ENCODE results near the gene COL20A1. TPM values are rescaled to one million over a fixed set of nuclear protein-coding genes. Genes with fewer than 3 reads are reported as not detected.

The COL20A1 gene
- total and polyA plus RNA-seq, 2 of the 13 experiments (the other 11 are each of a cell fraction or from before 2014, with no cell fraction given), result not detected

DNA sequence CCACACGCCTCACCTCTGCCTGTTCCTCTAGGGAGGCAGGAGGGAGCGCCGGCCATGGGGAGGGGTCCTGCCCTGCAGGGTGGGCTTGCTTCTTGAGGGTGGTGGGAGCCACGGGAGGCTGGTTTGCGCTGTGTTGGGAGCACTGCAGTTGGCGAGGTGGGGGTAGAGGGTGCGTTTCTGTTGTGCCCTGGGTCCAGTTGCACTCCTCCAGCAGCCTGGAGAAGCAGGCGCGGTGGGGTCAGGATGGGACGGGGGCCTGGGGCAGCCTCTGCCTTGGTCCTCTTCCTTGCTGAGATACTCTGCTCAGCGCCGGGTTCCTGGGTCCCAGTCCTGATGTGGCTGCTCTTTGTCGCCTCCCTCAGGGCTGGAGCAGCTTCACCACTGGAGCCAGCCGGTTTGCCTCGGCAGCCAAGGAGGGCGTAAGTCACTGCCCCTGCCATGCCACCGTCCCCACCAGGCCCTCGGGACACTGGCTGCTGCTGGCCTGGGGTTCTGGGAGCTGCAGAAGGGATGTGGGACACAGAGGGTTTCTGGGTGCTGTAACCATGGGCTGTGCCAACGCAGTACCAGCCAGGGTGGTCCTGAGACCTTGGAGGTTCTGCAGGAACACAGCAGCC, 11.9 kb upstream of the COL20A1 start (continued):
- TF ChIP-seq, protein P1, sequence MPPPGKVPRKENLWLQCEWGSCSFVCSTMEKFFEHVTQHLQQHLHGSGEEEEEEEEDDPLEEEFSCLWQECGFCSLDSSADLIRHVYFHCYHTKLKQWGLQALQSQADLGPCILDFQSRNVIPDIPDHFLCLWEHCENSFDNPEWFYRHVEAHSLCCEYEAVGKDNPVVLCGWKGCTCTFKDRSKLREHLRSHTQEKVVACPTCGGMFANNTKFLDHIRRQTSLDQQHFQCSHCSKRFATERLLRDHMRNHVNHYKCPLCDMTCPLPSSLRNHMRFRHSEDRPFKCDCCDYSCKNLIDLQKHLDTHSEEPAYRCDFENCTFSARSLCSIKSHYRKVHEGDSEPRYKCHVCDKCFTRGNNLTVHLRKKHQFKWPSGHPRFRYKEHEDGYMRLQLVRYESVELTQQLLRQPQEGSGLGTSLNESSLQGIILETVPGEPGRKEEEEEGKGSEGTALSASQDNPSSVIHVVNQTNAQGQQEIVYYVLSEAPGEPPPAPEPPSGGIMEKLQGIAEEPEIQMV (CRISPR knock-in tag; IDR thresholded peaks at IDR 0.05; ENCODE audit: low read depth), result no peak
- TF ChIP-seq ESRRA (CRISPR knock-in tag; IDR thresholded peaks at IDR 0.05; ENCODE audit: low read depth) (no peak), RBFOX2 (IDR thresholded peaks at IDR 0.05; ENCODE audit: low read depth, low read length) (peak; percentile 67), ZSCAN12 (CRISPR knock-in tag; IDR thresholded peaks at IDR 0.05) (no peak), RNF2 (conservative IDR thresholded peaks at IDR 0.05; ENCODE audit: low read depth) (no peak), ZNF253 (CRISPR knock-in tag; IDR thresholded peaks at IDR 0.05; ENCODE audit: borderline replicate concordance) (no peak), ZNF558 (CRISPR knock-in tag; IDR thresholded peaks at IDR 0.05; ENCODE audit: borderline replicate concordance) (no peak), FOSL2 (CRISPR knock-in tag; IDR thresholded peaks at IDR 0.05) (no peak), MAFG (CRISPR knock-in tag; IDR thresholded peaks at IDR 0.05) (no peak), DNMT3B (CRISPR knock-in tag; conservative IDR thresholded peaks at IDR 0.05) (no peak), ELF1 (CRISPR knock-in tag; IDR thresholded peaks at IDR 0.05) (no peak), KDM6A (CRISPR knock-in tag; IDR thresholded peaks at IDR 0.05; ENCODE audit: low read depth) (no peak), ZIK1 (CRISPR knock-in tag; IDR thresholded peaks at IDR 0.05; ENCODE audit: borderline replicate concordance, low read depth) (no peak), POLR2AphosphoS2 (IDR thresholded peaks at IDR 0.05; ENCODE audit: low read depth, low read length) (peak; percentile 88; the same call in 1 of the 2 replicates), KLF13 (CRISPR knock-in tag; IDR thresholded peaks at IDR 0.05) (no peak), ZNF143 (CRISPR knock-in tag; IDR thresholded peaks at IDR 0.05) (no peak), HIVEP1 (CRISPR knock-in tag; IDR thresholded peaks at IDR 0.05) (no peak), NCOA1 (CRISPR knock-in tag; IDR thresholded peaks at IDR 0.05) (no peak), JARID2 (CRISPR knock-in tag; IDR thresholded peaks at IDR 0.05; ENCODE audit: insufficient replicate concordance) (no peak), TEAD3 (CRISPR knock-in tag; optimal IDR thresholded peaks at IDR 0.05; ENCODE audit: borderline replicate concordance) (no peak), U2AF2 (IDR thresholded peaks at IDR 0.05; ENCODE audit: low read depth, low read length) (no peak), PLRG1 (conservative IDR thresholded peaks at IDR 0.05) (no peak), ZNF121 (CRISPR knock-in tag; IDR thresholded peaks at IDR 0.05) (no peak)
- TF ChIP-seq, protein P2, sequence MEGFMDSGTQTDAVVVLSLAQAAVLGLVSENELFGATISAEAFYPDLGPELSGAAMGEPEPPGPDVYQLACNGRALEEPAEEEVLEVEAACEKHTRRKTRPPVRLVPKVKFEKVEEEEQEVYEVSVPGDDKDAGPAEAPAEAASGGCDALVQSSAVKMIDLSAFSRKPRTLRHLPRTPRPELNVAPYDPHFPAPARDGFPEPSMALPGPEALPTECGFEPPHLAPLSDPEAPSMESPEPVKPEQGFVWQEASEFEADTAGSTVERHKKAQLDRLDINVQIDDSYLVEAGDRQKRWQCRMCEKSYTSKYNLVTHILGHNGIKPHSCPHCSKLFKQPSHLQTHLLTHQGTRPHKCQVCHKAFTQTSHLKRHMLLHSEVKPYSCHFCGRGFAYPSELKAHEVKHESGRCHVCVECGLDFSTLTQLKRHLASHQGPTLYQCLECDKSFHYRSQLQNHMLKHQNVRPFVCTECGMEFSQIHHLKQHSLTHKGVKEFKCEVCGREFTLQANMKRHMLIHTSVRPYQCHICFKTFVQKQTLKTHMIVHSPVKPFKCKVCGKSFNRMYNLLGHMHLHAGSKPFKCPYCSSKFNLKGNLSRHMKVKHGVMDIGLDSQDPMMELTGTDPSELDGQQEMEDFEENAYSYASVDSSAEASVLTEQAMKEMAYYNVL (CRISPR knock-in tag; IDR thresholded peaks at IDR 0.05; ENCODE audit: borderline replicate concordance), result no peak
- TF ChIP-seq, protein P3, sequence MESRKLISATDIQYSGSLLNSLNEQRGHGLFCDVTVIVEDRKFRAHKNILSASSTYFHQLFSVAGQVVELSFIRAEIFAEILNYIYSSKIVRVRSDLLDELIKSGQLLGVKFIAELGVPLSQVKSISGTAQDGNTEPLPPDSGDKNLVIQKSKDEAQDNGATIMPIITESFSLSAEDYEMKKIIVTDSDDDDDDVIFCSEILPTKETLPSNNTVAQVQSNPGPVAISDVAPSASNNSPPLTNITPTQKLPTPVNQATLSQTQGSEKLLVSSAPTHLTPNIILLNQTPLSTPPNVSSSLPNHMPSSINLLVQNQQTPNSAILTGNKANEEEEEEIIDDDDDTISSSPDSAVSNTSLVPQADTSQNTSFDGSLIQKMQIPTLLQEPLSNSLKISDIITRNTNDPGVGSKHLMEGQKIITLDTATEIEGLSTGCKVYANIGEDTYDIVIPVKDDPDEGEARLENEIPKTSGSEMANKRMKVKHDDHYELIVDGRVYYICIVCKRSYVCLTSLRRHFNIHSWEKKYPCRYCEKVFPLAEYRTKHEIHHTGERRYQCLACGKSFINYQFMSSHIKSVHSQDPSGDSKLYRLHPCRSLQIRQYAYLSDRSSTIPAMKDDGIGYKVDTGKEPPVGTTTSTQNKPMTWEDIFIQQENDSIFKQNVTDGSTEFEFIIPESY (CRISPR knock-in tag; IDR thresholded peaks at IDR 0.05), result 0 out of 2 replicates have a peak, but pooled peaks have one; percentile 7
- TF ChIP-seq, protein P4, sequence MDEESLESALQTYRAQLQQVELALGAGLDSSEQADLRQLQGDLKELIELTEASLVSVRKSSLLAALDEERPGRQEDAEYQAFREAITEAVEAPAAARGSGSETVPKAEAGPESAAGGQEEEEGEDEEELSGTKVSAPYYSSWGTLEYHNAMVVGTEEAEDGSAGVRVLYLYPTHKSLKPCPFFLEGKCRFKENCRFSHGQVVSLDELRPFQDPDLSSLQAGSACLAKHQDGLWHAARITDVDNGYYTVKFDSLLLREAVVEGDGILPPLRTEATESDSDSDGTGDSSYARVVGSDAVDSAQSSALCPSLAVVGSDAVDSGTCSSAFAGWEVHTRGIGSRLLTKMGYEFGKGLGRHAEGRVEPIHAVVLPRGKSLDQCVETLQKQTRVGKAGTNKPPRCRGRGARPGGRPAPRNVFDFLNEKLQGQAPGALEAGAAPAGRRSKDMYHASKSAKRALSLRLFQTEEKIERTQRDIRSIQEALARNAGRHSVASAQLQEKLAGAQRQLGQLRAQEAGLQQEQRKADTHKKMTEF (CRISPR knock-in tag; IDR thresholded peaks at IDR 0.05), result no peak
